ENCODE measurements around the gene ATP10B.

GRCh38 chr5:160901656-160902055 lies 49.6 kb upstream of the ATP10B start:
- no peak for TF ChIP-seq SIN3A (IDR thresholded peaks at IDR 0.05; ENCODE audit: borderline replicate concordance, insufficient read depth, low read length)
- no peak for TF ChIP-seq POLR2AphosphoS5 (IDR thresholded peaks at IDR 0.05; ENCODE audit: low read depth, low read length)

Measured in PFSK-1 (cell line).